Left ventricle myocardium superior (tissue), 1 donor: Measurements from ENCODE around the gene MNAT1. TPM values are rescaled to one million over a fixed set of nuclear protein-coding genes. Genes with fewer than 3 reads are reported as not detected.
"Not testable (repeated sequence)": the region's sequence is repeated elsewhere in the genome, so short reads cannot be mapped to it uniquely, and the experiment has no call there.

Experiments used
- ATAC-seq: fragments of 200-7000 bp; cut with Tn5 transposase; one replicate; pipeline ENCODE4 v1.9.1; 2020; ENCODE audit warnings: mild to moderate bottlenecking, moderate library complexity
- DNase-seq: peaks from one replicate; pipeline ENCODE4 v3.0.0-alpha.2; 2020
- intact Hi-C: fragments of 100-400 bp; cut with micrococcal nuclease; formaldehyde crosslinking; loops from one replicate; pipeline ENCODE4 v1.11.0; 2022
- long read RNA-seq: library from polyadenylated mRNA; unstranded; transcript quantifications from one replicate; pipeline ENCODE4 v2.0.0, GENCODE V29; 2021
- total RNA-seq: library from RNA; stranded (reverse); fragmentation: NEBNext Ultra II Directional; extraction: Animal tissue kit (Norgen Biotek cat#: 25700); gene quantifications from one replicate; pipeline ENCODE4 v1.2.1, GENCODE V29; 2021
- donor health status: DM: no; HTN: yes; CAD: no; lungs with severe emphysema.

MNAT1 gene
- total RNA-seq, result 25.8 TPM
- long read RNA-seq, transcript MNAT1-201 (8 exons, 2,635 nt), result major isoform, 18 of 21 reads
- long read RNA-seq, partial matches to known transcripts, result 2 of 21 reads
- long read RNA-seq, other reads (novel, unspliced or antisense), result 0 of 21 reads

DNA sequence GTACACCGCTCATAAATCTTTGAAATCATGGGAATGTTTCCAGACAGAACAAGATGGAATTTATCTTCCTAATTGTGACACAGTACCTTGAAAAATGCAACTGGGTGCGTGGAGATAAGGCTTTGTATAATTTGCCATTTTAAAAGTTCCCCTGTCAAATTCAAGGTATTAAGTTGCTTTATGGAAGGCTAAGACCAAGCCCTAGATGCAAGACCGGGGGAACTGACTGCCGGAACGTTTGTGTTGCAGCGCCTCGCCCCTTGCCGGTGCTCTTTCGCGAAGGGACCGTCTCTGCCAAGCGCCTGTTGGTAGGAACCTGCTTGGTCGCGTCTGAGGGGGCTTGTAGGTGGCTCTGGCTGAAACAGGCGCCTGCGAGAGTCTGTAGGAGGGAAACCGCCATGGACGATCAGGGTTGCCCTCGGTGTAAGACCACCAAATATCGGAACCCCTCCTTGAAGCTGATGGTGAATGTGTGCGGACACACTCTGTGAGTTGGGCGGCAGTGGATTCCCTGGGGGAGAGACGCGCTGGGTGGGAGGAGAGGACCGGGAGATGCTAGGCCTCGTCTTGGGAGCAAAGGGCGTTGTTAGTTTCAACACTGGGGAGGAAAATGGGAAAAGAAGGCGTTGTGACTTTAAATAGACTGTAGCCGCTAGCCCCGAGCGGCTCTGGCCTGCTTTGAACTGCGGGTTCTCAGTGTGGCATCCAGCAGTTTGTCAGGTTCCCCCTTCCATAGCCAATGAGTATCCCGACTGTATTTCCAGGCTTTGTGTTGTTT, at the start of gene MNAT1:
Gene MNAT1 (plus strand): TSS at position 297 of the 778 bp plus-strand sequence. CDS start 102 bp downstream, at position 399.
- intact Hi-C loops, result no loop called here
- peak; percentile 97 for ATAC-seq
- DNase-seq, result peak; percentile 79

DNA sequence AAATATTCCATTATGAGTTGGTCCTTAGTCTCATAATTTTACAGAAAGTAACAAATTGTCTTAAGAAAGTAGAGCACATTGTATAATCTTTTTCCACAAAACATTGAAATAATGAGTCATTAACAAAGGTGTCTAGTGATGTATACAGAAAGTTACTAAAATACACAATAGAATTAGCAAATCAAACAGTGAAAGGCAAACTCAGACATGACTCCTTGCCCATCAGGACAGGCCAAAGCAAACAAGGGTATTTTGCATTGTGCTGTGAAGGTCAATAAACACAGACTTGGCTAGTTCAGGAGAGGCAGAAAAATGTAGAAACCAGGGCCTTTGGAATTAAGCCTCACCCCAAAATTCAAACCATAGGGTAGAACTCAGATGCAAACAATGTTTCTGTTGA, 47.7 kb upstream of the MNAT1 start:
- intact Hi-C loops, result no loop called here
- no peak for DNase-seq
- no peak for ATAC-seq

DNA sequence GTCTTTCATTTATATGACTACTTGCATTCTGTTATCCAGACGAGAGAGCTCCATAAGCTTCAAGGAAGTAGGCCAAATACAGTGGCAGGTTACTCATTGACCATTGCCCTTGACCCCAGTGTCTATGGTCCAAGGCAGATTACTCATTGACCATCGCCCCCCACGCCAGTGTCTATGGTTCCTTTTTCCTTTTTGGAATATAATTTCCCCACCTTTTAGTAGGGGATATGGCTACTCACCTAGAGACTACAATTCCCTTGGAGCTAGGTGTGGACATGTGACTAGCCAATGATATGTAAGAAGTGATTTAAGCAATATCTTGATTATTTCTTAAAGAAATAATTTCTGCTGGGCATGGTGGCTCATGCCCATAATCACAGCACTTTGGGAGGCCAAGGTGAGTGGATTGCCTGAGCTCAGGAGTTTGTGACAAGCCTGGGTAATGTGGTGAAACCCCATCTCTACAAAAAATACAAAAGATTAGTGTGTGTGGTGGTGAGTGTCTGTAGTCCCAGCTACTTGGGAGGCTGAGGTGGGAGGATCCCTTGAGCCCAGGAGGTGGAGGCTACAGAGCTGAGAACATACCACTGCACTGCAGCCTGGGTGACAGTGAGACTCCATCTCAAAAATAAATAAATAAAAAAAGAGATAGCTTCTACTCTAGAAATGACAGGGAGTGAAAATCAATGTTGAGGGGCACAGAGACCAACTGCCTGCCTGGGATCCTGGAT, 43.0 kb upstream of the MNAT1 start:
- intact Hi-C loops, result no loop called here
- no peak for ATAC-seq
- DNase-seq, result no peak

DNA sequence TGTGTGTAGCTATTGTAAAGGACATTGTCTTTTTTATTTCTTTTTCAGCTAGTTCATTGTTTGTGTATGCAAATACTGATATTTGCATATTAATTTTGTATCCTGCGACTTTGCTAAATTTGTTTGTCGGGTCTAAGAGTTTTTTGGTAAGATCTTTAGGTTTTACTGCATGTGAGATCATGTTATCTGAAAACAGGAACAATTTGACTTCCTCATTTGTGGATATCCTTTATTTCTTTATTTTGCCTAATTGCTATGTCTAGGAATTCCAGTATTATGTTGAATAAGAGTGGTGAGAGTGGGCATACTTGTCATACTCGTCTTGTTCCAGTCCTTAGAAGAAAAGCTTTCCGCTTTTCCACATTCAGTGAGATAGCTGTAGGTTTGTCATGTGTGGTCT, 39.2 kb upstream of the MNAT1 start:
- DNase-seq (no peak), ATAC-seq (no peak)
- intact Hi-C loops, result no loop called here

DNA sequence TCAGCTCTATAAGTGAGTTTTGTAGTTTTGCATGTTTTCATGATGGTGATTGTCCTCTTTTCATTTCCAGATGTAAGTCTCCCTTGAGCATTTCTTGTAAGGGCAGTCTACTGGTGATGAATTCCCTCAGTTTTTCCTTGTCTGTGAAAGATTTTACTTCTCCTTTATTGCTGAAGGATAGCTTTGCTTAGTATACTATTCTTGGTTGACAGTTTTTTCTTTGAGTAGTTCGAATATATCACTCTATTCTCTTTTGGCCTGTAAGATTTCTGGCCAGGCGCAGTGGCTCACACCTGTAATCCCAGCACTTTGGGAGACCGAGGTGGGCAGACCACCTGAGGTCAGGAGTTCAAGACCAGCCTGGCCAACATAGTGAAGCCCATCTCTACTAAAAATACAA, 34.0 kb upstream of the MNAT1 start:
- ATAC-seq, result no peak
- DNase-seq, result no peak
- intact Hi-C loops, result no loop called here

DNA sequence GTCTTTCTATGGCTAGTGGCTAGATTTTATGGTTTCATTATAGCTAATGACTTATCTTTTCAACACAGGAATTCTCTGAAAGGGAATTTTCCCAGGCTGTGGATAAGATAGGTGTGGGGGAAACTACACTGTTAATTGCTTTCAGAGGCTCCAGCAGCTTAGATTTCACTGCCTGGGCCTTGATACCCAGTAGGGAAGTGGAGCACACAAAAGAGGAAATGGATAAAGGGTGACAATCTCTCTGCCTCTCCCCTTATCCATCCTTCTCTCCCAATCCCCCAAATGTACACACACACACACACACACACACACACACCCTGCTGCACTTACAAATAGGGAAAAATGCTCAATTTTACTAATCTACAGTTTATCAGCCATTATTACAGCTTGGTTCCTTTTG, 29.5 kb upstream of the MNAT1 start:
- intact Hi-C loops, result no loop called here
- ATAC-seq (no peak), DNase-seq (no peak)

DNA sequence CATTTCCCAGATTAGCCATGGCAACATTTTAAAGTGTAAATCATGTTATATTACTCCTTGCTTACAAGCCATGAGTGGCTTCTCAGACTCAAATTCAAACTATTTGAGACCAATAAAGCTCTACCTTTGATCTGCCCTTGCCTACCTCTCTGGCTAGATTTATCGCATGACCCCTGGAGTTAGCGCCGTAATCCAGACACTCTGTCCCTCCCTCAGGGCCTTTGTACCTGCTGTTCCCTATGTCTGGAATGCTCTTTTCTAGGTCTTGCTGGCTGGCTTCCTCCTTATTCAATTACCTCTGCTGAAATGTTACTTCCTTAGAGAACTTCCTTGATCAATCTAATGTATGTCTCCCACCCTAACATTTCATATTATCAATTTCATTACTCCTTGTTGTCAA, 26.7 kb upstream of the MNAT1 start:
- DNase-seq, result no peak

DNA sequence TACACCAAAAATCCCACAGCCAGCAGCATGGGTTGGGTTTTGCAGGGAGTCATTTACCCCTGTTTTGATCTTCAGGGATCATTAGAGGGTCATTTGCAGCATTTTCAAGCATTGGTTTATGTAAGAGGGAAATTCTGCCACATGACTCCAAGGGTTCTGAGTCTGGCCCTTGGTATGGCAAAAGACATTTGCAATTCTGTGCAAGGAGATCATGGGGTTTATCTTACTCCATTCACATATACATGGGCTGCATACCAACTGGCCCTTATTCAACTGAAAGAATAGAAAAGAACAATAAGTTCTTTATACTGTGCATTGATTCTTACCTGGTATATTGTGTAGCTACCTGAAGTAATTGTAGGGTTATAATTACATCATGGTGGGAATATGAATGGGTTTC, 24.1 kb upstream of the MNAT1 start:
- intact Hi-C loops, result no loop called here

More for the DNA sequence above, 26.7 kb upstream of the MNAT1 start:
- ATAC-seq, result no peak
- intact Hi-C loops, result no loop called here

DNA sequence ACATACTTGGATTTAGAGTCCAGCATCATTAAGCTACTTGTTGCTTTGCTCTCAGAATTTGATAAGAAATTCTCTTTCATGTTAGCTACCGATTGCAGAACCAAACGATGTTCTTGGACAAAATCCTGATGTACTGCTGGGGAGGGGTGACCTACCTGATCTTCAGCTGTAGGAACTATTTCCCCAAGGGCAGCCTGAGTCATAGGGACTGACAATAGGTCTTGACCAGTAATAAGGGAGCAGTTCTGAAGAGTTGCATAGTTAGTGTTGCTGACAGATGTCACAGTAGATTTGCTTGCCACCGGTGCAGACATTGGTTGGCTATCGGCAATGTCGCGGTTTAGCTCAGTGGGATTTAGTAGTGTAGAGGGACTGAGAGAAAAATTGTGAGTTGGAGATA, 21.0 kb upstream of the MNAT1 start:
- ATAC-seq (no peak), DNase-seq (no peak)
- intact Hi-C loops, result no loop called here

More for the DNA sequence above, 24.1 kb upstream of the MNAT1 start:
- DNase-seq (no peak), ATAC-seq (no peak)

DNA sequence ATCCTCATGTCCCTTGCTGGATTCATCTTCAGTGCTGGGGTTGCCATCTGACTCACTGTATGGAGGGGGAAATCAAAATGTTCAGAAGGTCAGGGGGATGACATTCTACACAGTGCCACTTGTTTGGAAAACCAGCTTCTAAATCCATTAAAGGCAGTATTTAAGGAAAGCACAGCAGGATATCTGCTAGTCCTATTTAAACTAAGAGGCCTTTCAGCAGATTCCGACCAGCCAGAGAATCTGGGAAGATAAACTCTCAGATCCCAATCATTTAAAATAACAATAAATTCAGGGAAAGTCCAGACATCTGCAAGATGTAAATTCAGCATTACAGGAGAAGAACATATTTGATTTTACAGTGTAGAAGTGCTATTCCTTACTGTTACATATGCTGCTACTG, 14.2 kb upstream of the MNAT1 start:
- no peak for DNase-seq
- no peak for ATAC-seq
- intact Hi-C loops, result no loop called here

DNA sequence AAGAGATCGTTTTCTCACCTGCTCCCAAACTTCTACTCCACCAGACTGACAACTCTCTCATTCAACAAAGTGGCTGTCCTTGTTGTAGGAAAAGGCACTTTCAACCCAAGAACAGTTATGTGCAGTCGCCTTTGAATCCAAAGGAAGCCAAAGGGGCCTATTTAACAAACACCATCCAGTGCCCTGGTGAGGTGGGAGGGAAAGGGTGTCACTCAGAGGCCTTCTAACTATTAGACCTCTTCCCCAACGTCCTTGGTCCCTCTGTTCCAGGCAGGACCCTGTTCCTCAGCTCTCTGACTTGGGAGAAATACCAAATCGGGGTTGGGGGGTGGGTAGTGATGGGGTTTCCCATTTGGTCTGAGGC, 13.6 kb upstream of the MNAT1 start:
- intact Hi-C loops, result no loop called here

DNA sequence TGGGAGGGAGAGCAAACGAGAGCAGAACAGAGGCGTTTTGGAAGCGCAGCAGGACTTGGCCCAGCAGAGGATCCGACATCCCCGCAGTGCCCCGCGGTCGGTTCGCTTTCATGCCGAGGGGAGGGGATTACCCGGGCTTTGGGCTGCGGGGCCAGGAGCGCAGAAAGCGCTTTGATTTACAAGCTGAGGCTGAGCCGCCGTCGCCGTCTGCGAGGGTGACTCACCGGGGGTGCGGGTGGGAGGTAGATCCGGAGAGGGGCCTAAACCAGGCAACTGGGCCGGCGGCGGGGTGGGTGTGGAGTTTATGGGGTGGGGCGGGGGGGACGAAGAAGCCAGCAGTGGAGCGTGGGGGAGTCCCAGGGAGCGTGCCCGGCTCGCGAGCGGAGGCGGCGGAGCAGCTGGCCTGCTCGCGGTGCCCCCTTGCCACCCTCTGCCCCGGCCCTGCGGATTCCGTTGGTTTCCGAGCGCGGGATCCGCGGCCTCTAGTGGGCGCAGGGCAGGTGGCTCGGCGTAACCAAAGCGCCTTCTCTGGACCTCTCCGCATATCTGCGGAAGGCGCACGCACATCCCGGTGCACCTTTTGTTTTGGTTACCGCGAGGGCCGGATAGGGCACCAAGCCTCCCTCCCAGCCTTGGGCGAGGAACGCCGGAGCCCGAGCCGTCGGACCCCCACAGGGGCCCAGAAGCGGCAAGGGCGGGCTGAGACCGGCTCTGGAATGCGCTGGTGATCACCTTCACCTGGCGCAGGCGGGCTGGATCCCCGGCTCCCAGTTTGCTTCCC, 13.0 kb upstream of the MNAT1 start:
- intact Hi-C loops, result no loop called here
- DNase-seq (peak; percentile 57), ATAC-seq (peak; percentile 62)

More for the DNA sequence above, 13.6 kb upstream of the MNAT1 start:
- DNase-seq, result no peak
- no peak for ATAC-seq

DNA sequence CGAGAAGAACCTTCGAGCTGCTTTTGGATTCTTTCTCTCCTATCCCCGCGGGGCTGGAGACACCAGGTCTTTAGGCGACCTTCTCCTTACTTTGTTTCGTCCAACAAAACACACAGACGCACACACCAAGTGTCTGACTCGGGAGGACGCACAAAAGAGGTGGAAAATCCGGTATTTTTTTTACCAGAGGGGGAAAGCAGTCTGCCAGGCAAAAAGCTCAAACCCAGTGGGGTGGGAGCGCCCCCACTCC, 12.5 kb upstream of the MNAT1 start:
- intact Hi-C loops, result no loop called here
- no peak for ATAC-seq
- no peak for DNase-seq

DNA sequence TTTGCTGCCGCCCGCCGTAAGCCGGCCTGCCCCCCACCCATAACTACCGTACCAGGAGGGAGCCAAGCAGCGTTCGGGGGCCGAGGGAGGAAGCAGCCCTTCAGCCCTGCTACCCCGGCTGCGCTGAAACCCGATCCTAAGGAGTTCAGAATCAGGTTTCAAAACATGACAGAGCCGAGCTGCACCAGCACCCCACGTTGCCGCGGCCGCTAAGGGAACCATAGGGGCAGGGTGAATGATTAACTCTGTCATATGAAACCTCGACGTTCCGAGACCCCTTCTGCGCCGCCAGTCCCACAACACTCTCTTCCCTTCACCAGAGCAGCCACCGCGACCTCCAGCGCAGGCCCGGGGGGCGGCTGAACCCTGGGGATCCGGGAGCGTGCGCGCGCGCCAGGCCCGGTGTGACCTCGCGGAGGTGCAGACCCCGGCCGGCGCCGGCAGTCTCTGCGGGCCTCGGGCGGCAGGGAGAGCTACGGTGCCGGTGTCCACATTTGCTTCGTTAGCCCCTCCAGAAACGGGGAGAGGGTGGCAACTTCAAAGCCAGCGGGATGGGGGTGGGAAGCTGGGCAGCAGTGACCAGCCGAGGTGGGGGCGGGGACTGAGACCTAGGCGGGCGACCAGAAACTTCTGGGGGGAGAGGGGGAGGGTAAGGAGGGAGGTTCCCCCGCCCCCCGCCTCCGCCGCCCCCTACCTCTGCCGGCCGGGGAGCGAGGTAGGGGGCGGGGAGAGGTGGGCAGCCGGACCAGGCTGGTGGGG, 12.0 kb upstream of the MNAT1 start:
- DNase-seq (peak; percentile 27), ATAC-seq (peak; percentile 28)
- intact Hi-C loops, result no loop called here

DNA sequence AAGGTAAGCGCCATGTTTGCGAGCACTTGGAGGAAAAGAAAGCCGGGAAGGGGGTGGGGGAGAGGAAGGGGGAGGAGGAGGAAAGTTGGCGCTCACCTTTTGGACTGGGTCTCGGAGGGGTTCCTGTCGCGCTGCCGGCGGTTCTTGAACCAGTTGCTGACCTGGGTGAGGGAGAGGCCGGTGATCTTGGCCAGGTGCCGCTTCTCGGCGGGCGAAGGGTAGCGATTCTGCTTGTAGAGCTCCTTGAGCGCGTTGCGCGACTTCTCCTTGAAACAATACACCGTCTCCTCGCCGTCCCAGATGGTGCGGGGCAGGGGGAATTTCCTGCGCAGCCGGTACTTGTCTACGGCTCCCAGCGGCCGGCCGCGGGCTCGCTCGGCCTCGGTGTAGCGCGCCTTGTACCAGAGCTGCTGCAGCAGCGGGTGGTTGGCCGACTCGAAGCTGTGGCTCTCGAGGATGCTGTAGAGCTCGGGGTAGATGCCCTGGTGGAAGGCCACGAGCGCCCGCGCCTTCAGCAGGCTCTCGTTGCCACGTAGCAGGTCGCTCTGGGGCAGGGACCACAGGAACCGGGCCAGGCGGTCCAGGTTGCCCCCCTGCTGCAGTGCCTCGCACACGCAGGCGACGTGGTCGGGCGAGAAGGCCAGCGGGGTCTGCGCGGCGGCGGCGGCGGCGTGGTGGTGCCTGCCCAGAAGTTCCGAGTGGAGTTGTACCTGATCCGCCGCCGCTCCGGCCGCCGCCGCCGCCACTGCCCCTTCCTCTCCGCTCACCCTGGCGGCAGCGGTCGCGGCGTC, 11.2 kb upstream of the MNAT1 start:
- intact Hi-C loops, result no loop called here
- DNase-seq (peak; percentile 53), ATAC-seq (peak; percentile 66)

DNA sequence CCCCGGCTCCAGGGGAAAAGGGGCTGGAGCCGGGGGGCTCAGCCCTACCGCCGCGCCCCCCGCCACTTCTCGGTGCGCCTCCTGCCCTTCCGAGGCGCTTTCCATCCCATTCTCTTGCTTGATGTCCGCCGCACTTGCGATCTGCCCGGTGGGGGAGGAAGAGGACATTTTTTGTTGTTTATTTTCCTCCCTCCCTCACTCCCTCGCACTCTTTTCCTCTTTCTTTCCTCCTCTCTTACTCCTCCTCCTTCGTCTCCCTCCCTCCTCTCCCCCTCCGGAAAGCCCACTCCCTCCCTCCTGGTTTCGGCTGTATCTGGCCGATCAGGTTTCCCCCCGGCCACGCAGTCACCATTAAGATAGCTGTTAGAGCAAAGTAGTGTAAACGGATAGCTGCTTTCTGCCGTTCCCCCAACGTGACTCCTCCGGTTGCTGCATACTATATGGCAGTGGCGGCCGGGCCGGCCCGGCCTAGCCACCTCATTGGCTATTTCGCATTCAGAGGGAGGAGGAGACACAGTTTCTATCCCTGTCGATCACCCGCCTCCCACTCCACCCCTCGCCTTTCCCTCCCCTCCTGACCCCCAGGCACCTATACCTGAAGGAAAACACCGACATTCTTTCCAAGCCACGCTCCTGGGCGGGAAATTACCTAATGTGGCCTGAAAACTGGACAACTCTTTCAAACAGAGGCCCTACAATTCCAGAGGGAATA, 10.5 kb upstream of the MNAT1 start, which contains the start of gene SIX4:
Gene SIX4 (minus strand): TSS at position 445 of the 712 bp plus-strand sequence. CDS start 277 bp downstream, at position 168.
- intact Hi-C loops, result no loop called here
- DNase-seq, result peak; percentile 77
- peak; percentile 94 for ATAC-seq

DNA sequence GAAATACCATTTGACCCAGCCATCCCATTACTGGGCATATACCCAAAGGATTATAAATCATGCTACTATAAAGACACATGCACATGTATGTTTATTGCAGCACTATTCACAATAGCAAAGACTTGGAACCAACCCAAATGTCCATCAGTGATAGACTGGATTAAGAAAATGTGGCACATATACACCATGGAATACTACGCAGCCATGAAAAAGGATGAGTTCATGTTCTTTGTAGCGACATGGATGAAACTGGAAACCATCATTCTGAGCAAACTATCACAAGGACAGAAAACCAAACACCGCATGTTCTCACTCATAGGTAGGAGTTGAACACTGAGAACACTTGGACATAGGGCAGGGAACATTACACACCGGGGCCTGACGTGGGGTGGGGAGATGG, 3.3 kb upstream of the MNAT1 start:
- DNase-seq, ATAC-seq, intact Hi-C loops: not testable (repeated sequence)
